ENCODE results near the gene TRPC5OS. TPM values are rescaled to one million over a fixed set of nuclear protein-coding genes. Genes with fewer than 3 reads are reported as not detected.

TRPC5OS gene
- total and polyA plus RNA-seq, 2 of the 4 experiments (the other 2 are of a cell fraction): not detected

GRCh38 chrX:111861605-111862004, 14.4 kb upstream of the TRPC5OS start:
- TF ChIP-seq, protein P1, sequence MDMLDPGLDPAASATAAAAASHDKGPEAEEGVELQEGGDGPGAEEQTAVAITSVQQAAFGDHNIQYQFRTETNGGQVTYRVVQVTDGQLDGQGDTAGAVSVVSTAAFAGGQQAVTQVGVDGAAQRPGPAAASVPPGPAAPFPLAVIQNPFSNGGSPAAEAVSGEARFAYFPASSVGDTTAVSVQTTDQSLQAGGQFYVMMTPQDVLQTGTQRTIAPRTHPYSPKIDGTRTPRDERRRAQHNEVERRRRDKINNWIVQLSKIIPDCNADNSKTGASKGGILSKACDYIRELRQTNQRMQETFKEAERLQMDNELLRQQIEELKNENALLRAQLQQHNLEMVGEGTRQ (IDR thresholded peaks at IDR 0.05; ENCODE audit: low read depth, low read length): no peak
- TF ChIP-seq CEBPB (IDR thresholded peaks at IDR 0.05; ENCODE audit: low read depth, low read length) (no peak), MAZ (IDR thresholded peaks at IDR 0.05; ENCODE audit: borderline replicate concordance, low read depth, low read length) (no peak), RCOR1 (IDR thresholded peaks at IDR 0.05; ENCODE audit: insufficient replicate concordance, low read length) (no peak), POLR2A (IDR thresholded peaks at IDR 0.05; ENCODE audit: low read depth, low read length) (no peak), SMC3 (IDR thresholded peaks at IDR 0.05; ENCODE audit: low read depth, low read length) (no peak), FOS (IDR thresholded peaks at IDR 0.05; ENCODE audit: low read depth, low read length) (no peak), MAFK (IDR thresholded peaks at IDR 0.05; ENCODE audit: low read depth, low read length) (no peak), NFE2L2 (IDR thresholded peaks at IDR 0.05; ENCODE audit: low read depth, low read length) (no peak), MXI1 (IDR thresholded peaks at IDR 0.05; ENCODE audit: borderline replicate concordance, low read depth, low read length) (no peak), RAD21 (IDR thresholded peaks at IDR 0.05; ENCODE audit: low read length) (no peak), CHD1 (IDR thresholded peaks at IDR 0.05; ENCODE audit: low read depth, low read length) (no peak), RFX5 (IDR thresholded peaks at IDR 0.05; ENCODE audit: low read depth, low read length) (no peak), BHLHE40 (IDR thresholded peaks at IDR 0.05; ENCODE audit: low read depth, low read length) (no peak)
- TF ChIP-seq, protein P2, sequence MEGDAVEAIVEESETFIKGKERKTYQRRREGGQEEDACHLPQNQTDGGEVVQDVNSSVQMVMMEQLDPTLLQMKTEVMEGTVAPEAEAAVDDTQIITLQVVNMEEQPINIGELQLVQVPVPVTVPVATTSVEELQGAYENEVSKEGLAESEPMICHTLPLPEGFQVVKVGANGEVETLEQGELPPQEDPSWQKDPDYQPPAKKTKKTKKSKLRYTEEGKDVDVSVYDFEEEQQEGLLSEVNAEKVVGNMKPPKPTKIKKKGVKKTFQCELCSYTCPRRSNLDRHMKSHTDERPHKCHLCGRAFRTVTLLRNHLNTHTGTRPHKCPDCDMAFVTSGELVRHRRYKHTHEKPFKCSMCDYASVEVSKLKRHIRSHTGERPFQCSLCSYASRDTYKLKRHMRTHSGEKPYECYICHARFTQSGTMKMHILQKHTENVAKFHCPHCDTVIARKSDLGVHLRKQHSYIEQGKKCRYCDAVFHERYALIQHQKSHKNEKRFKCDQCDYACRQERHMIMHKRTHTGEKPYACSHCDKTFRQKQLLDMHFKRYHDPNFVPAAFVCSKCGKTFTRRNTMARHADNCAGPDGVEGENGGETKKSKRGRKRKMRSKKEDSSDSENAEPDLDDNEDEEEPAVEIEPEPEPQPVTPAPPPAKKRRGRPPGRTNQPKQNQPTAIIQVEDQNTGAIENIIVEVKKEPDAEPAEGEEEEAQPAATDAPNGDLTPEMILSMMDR (conservative IDR thresholded peaks at IDR 0.05; ENCODE audit: low read depth, low read length): no peak
- TF ChIP-seq, protein P3, sequence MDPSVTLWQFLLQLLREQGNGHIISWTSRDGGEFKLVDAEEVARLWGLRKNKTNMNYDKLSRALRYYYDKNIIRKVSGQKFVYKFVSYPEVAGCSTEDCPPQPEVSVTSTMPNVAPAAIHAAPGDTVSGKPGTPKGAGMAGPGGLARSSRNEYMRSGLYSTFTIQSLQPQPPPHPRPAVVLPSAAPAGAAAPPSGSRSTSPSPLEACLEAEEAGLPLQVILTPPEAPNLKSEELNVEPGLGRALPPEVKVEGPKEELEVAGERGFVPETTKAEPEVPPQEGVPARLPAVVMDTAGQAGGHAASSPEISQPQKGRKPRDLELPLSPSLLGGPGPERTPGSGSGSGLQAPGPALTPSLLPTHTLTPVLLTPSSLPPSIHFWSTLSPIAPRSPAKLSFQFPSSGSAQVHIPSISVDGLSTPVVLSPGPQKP (IDR thresholded peaks at IDR 0.05; ENCODE audit: borderline replicate concordance, low read depth, low read length): no peak
- DNase-seq (no peak), ATAC-seq (ENCODE audit: low read depth) (no peak)
- H2BK5ac ChIP-seq (ENCODE audit: low read depth, low read length, poor library complexity, severe bottlenecking): no peak overlapping the region
- no peaks in the 10 kb centered on the region for H3K79me1 ChIP-seq (ENCODE audit: low read depth in 1 of 2, low read length in 2 of 2)
- H3K4me3 ChIP-seq (ENCODE audit: insufficient read depth, low read depth, low read length): no peak overlapping the region
- no peak overlapping the region for H3K27ac ChIP-seq (ENCODE audit: insufficient read depth, low read length)
- no peaks in the 10 kb centered on the region for H3K9me3 ChIP-seq (ENCODE audit: control insufficient read depth, insufficient read depth, low read length)
- H3K18ac ChIP-seq (ENCODE audit: low read depth, low read length): no peak overlapping the region
- dilution Hi-C loops (cut with HindIII; ENCODE audit: low sequenced_read_pairs, unreplicated experiment) (no loop called here), intact Hi-C loops (cut with micrococcal nuclease) (no loop called here), in situ Hi-C loops (cut with MboI; ENCODE audit: low sequenced_read_pairs) (no loop called here)
- no peak overlapping the region for H2AFZ ChIP-seq (replicated peaks; ENCODE audit: low read length, poor library complexity)
- H4K91ac ChIP-seq (ENCODE audit: insufficient read depth, low read depth, low read length): no peak overlapping the region
- no peak overlapping the region for H2AK5ac ChIP-seq (ENCODE audit: low read depth, low read length)
- BruUV-seq (replicated peaks): no TSS peak
- H4K8ac ChIP-seq (ENCODE audit: low read depth in 2 of 2, low read length in 2 of 2): no peak overlapping the region
- ChIA-PET CTCF (no interaction called here), POLR2A (ENCODE audit: unreplicated experiment) (no interaction called here)
- H2BK20ac ChIP-seq (ENCODE audit: low read depth, low read length): no peak overlapping the region
- no peaks in the 10 kb centered on the region for H3K36me3 ChIP-seq (ENCODE audit: control insufficient read depth, insufficient read depth, low read length)
- H4K5ac ChIP-seq (ENCODE audit: low read depth, low read length): no peak overlapping the region
- H3K14ac ChIP-seq (replicated peaks; ENCODE audit: low read depth, low read length): no peak overlapping the region
- WGBS, 2 experiments (ENCODE audit: extremely low coverage in 2 of 2, insufficient read length in 1 of 2): no CpG with 5 or more reads among the region's 5 CpGs
- no peak overlapping the region for H2BK120ac ChIP-seq (ENCODE audit: low read depth, low read length)
- H3K9me1 ChIP-seq (ENCODE audit: insufficient read depth, low read length): no peaks in the 10 kb centered on the region
- H4K20me1 ChIP-seq (ENCODE audit: insufficient read depth, low read length): no peaks in the 10 kb centered on the region
- no peak overlapping the region for H3K23ac ChIP-seq (ENCODE audit: low read depth, low read length)
- H3K4me1 ChIP-seq (ENCODE audit: control insufficient read depth, insufficient read depth, low read length): no peaks in the 10 kb centered on the region
- no peak overlapping the region for H3K4me2 ChIP-seq (ENCODE audit: low read depth, low read length)
- no peak overlapping the region for H3K9ac ChIP-seq (ENCODE audit: low read depth, low read length)
- H3K56ac ChIP-seq (ENCODE audit: extremely low read depth, insufficient read depth, low read length): no peak overlapping the region
- no peaks in the 10 kb centered on the region; the same call in none of the 2 replicates for H3K27me3 ChIP-seq (ENCODE audit: control insufficient read depth, insufficient read depth, low read length)
- no peak overlapping the region for H3K4ac ChIP-seq (ENCODE audit: low read depth, low read length)
- H2AK9ac ChIP-seq (replicated peaks; ENCODE audit: low read depth, low read length, poor library complexity): no peak overlapping the region
- no peak overlapping the region for H2BK15ac ChIP-seq (ENCODE audit: low read depth, low read length)
